Keratinocyte (primary cell): Measurements from ENCODE around the gene HERC4. TPM values are rescaled to one million over a fixed set of nuclear protein-coding genes. Genes with fewer than 3 reads are reported as not detected.

Experiments used
- DNase-seq: peaks from one replicate; pipeline ENCODE4 v3.0.0-alpha.2; 2011; ENCODE audit warnings: low read depth, missing footprints, low spot score
- FAIRE-seq: peaks from 2 replicates; lab custom pipeline; 2011; peaks lifted over from hg19 to GRCh38; lab: Jason Lieb, UNC
- H2AFZ ChIP-seq: 2 replicates; pipeline ENCODE4 v1.6.0; 2012; ENCODE audit warnings: low read length, control low read depth, inconsistent platforms; ENCODE audit not compliant: control insufficient read depth
- H3K27ac ChIP-seq: 2 replicates; pipeline ENCODE4 v1.5.1; 2011; ENCODE audit warnings: low read length; ENCODE audit not compliant: control insufficient read depth, insufficient read depth
- H3K27me3 ChIP-seq: 3 replicates; pipeline ENCODE4 v1.6.0; 2011; ENCODE audit warnings: low read length; ENCODE audit not compliant: control insufficient read depth, insufficient read depth; ENCODE audit errors: extremely low read depth
- H3K36me3 ChIP-seq, 2 experiments: 2 replicates in 1 of 2; 3 replicates in 1 of 2; pipeline ENCODE4 v1.5.1; 2011; ENCODE audit warnings: low read length in 2 of 2, mild to moderate bottlenecking in 1 of 2; ENCODE audit not compliant: control insufficient read depth in 2 of 2, insufficient read depth in 2 of 2; ENCODE audit errors: extremely low read depth in 1 of 2
- H3K4me1 ChIP-seq: 3 replicates; pipeline ENCODE4 v1.5.1; 2011; ENCODE audit warnings: low read length; ENCODE audit not compliant: control insufficient read depth, insufficient read depth; ENCODE audit errors: extremely low read depth
- H3K4me2 ChIP-seq: 3 replicates; pipeline ENCODE4 v1.6.0; 2011; ENCODE audit warnings: low read depth, low read length; ENCODE audit not compliant: control insufficient read depth, insufficient read depth; ENCODE audit errors: extremely low read depth
- H3K4me3 ChIP-seq, 3 experiments: fragments of 200-600 bp in 1 of 3; sonication (generic) in 1 of 3; 2 replicates in 2 of 3; 3 replicates in 1 of 3; pipeline ENCODE4 v1.5.1; 2011 to 2016; ENCODE audit warnings: low read length in 3 of 3, mild to moderate bottlenecking in 3 of 3, control low read depth in 2 of 3, inconsistent platforms in 1 of 3, low read depth in 1 of 3, mixed read lengths in 1 of 3, mixed run types in 1 of 3, moderate library complexity in 1 of 3; ENCODE audit not compliant: control insufficient read depth in 2 of 3, insufficient read depth in 2 of 3; ENCODE audit errors: extremely low read depth in 1 of 3
- H3K79me2 ChIP-seq: 2 replicates; pipeline ENCODE4 v1.6.0; 2012; ENCODE audit warnings: low read length; ENCODE audit not compliant: control insufficient read depth, insufficient read depth
- H3K9ac ChIP-seq: 3 replicates; pipeline ENCODE4 v1.6.0; 2011; ENCODE audit warnings: low read length; ENCODE audit not compliant: control insufficient read depth, insufficient read depth; ENCODE audit errors: extremely low read depth
- H3K9me1 ChIP-seq: 3 replicates; pipeline ENCODE4 v1.6.0; 2011; ENCODE audit warnings: low read length; ENCODE audit not compliant: control insufficient read depth, insufficient read depth; ENCODE audit errors: extremely low read depth
- H3K9me3 ChIP-seq: 2 replicates; pipeline ENCODE4 v1.5.1; 2012; ENCODE audit warnings: low read depth, low read length; ENCODE audit not compliant: control insufficient read depth
- H4K20me1 ChIP-seq: 3 replicates; pipeline ENCODE4 v1.6.0; 2011; ENCODE audit warnings: low read length; ENCODE audit not compliant: control insufficient read depth, insufficient read depth; ENCODE audit errors: extremely low read depth
- EZH2 ChIP-seq: IDR thresholded peaks from one replicate; pipeline ENCODE4 v1.6.1; 2012; ENCODE audit warnings: inconsistent platforms, mild to moderate bottlenecking, low read length, moderate library complexity
- dilution Hi-C: fragments of 300-500 bp; cut with MboI; formaldehyde crosslinking; loops from one replicate; pipeline ENCODE4 v1.7.0; 2020; ENCODE audit warnings: low sequenced_read_pairs; ENCODE audit not compliant: extremely low pct_ligation_motif_present
- polyA plus RNA-seq, 5 experiments: library from polyadenylated mRNA; depleted of rRNA in 3 of 5; stranded (reverse) in 3 of 5; stranded (forward) in 1 of 5; unstranded in 1 of 5; fragments of >200 nt; gene quantifications; 1 replicate in 1 of 5; 2 replicates in 3 of 5; 3 replicates in 1 of 5; pipeline versions ENCODE4 v1.2.1 to v1.2.3, GENCODE V29; 2011 to 2012; ENCODE audit warnings: missing spikeins in 2 of 5, low read depth in 1 of 5, low replicate concordance in 1 of 5
- TF ChIP-seq, protein P1 (sequence below), 3 experiments: IDR thresholded peaks in 1 of 3; conservative IDR thresholded peaks in 1 of 3; optimal IDR thresholded peaks in 1 of 3; 2 replicates in 2 of 3; 3 replicates in 1 of 3; pipeline versions ENCODE3 to v1.5.1; 2011; ENCODE audit warnings: low read length in 3 of 3, mild to moderate bottlenecking in 3 of 3, moderate library complexity in 2 of 3, control low read depth in 1 of 3, inconsistent platforms in 1 of 3; ENCODE audit not compliant: insufficient read depth in 2 of 3; ENCODE audit errors: extremely low read depth in 1 of 3

Gene HERC4
- polyA plus RNA-seq, 1 donor (not counting 4 experiments of a cell fraction or from before 2014, with no cell fraction given) = 42.9 TPM

DNA sequence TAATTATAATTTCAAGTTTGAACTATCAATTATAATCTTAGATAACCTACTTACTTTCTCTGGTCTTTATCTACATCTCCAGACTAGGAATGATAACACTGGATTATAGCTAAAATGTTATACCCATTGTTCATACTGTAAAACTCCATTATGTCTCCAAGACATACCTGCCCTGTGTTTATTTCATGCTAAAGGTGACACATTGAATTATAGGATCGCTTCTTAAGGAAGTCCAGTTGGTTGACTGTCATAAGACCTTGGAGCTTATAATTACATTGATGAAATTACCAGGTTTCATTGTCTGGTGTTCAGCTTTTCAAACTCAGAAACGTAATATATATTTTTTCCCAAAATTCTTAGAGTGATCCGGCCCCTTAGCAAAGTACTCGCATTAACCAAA is 15.5 kb upstream of the HERC4 start:
- dilution Hi-C loops = no loop called here
- no peaks in the 10 kb centered on the region for H3K9me3 ChIP-seq
- H3K4me2 ChIP-seq = no peak overlapping the region
- no peak overlapping the region for H3K4me3 ChIP-seq
- no peak for DNase-seq
- no peak for FAIRE-seq
- no peak overlapping the region for H2AFZ ChIP-seq
- no peak overlapping the region for H3K9ac ChIP-seq
- H3K4me1 ChIP-seq = peaks cover 47% of the 10 kb centered on the region
- H3K9me1 ChIP-seq = no peaks in the 10 kb centered on the region
- no peaks in the 10 kb centered on the region for H4K20me1 ChIP-seq
- no peak overlapping the region for H3K27ac ChIP-seq
- H3K79me2 ChIP-seq = no peaks in the 10 kb centered on the region
- TF ChIP-seq, protein P1, sequence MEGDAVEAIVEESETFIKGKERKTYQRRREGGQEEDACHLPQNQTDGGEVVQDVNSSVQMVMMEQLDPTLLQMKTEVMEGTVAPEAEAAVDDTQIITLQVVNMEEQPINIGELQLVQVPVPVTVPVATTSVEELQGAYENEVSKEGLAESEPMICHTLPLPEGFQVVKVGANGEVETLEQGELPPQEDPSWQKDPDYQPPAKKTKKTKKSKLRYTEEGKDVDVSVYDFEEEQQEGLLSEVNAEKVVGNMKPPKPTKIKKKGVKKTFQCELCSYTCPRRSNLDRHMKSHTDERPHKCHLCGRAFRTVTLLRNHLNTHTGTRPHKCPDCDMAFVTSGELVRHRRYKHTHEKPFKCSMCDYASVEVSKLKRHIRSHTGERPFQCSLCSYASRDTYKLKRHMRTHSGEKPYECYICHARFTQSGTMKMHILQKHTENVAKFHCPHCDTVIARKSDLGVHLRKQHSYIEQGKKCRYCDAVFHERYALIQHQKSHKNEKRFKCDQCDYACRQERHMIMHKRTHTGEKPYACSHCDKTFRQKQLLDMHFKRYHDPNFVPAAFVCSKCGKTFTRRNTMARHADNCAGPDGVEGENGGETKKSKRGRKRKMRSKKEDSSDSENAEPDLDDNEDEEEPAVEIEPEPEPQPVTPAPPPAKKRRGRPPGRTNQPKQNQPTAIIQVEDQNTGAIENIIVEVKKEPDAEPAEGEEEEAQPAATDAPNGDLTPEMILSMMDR (optimal IDR thresholded peaks at IDR 0.05 in 1 of 3, IDR thresholded peaks at IDR 0.05 in 1 of 3, conservative IDR thresholded peaks at IDR 0.05 in 1 of 3; ENCODE audit: extremely low read depth in 1 of 3, insufficient read depth in 2 of 3, low read length in 3 of 3) = no peak
- no peak for TF ChIP-seq EZH2
- H3K27me3 ChIP-seq = no peaks in the 10 kb centered on the region
- H3K36me3 ChIP-seq = no peaks in the 10 kb centered on the region

DNA sequence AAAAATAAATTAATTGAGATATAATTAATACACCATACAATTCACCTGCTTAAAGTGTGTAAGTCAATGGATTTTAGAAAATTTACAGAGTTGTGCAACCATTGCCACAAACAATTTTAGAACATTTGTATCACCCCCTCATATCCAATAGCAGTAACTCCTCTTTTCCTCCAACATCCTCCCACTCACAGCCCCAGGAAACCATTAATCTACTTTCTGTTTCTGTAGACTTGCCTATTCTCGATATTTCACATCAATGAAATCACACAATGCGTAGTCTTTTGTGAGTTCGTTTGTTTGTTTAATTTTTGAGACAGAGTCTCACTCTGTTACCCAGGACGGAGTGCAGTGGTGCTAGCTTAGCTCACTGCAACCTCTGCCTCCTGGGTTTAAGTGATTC is 13.7 kb upstream of the HERC4 start:
- Histone ChIP-seq H2AFZ (no peak overlapping the region), H4K20me1 (no peaks in the 10 kb centered on the region), H3K36me3 (no peaks in the 10 kb centered on the region), H3K79me2 (no peaks in the 10 kb centered on the region), H3K4me1 (peaks cover 32% of the 10 kb centered on the region), H3K27ac (no peak overlapping the region), H3K9ac (no peak overlapping the region), H3K4me3 (no peak overlapping the region), H3K9me3 (no peaks in the 10 kb centered on the region), H3K27me3 (no peaks in the 10 kb centered on the region), H3K4me2 (no peak overlapping the region), H3K9me1 (no peaks in the 10 kb centered on the region)
- no peak for TF ChIP-seq EZH2
- TF ChIP-seq, protein P1 (optimal IDR thresholded peaks at IDR 0.05 in 1 of 3, IDR thresholded peaks at IDR 0.05 in 1 of 3, conservative IDR thresholded peaks at IDR 0.05 in 1 of 3; ENCODE audit: extremely low read depth in 1 of 3, insufficient read depth in 2 of 3, low read length in 3 of 3) = no peak
- DNase-seq (no peak), FAIRE-seq (no peak)
- dilution Hi-C loops = no loop called here
